HG03575 (cell line): Measurements from ENCODE around the gene CA12.

Experiments
- ATAC-seq: cut with Tn5 transposase; IDR thresholded peaks from one replicate; pipeline ENCODE4 v1.9.1; 2021; ENCODE audit not compliant: unreplicated experiment, insufficient number of reproducible peaks, low FRiP score; ENCODE audit errors: extremely low read depth

Gene CA12

GRCh38 chr15:63292771-63293170, 88.9 kb downstream of the CA12 start:
- no peak for ATAC-seq

- ATAC-seq, result no peak
Measured at GRCh38 chr15:63292241-63292640, 89.4 kb downstream of the CA12 start.

GRCh38 chr15:63291507-63291906, 90.1 kb downstream of the CA12 start:
- ATAC-seq, result no peak

DNA sequence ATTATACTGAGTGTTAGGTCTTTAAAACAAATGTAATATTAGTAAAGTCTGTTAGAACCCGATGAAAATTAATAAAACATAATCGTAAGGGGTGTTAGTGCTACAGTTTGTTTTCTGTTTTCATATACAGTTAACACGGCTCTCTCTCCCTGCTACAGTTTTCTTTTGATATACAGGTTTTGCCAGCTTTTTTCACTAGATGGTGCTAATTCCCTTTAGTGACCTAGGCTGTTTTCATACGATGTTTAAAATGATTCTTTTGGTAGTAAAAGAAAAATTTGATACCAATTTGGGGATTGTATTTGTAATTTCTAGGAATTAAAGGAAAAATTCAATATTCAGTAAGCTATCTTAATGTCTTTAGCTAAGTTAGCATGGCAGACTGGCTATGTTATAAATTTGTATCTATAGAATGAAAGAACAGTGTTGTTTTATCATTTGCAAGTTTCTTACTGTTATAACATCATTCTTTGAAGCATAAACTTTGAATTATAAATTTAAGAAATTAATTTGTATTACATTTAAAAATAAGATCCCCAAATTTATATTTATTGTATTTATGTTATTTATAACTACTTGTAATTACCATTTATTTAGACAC, 92.8 kb downstream of the CA12 start:
- no peak for ATAC-seq

DNA sequence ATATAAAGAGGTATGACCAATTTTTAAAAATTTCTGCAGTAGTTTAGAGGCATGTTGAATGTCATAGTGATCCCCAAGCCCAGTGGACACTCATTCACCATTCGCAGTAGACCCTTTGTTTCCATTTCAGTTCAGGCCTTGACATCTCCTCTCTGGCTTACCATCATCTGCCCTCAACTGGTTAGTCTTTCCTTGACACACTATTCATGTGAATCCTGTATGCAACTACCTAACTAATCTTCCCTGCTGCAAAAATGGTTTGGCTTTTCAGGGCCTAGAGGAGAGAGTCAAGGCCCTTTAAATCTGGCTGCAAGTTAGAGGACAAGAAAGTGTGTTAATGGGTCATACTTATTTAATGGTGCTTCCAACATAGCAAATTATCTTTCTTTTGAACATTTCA, 93.3 kb downstream of the CA12 start:
- no peak for ATAC-seq

GRCh38 chr15:63287109-63287508, 94.5 kb downstream of the CA12 start:
- no peak for ATAC-seq

DNA sequence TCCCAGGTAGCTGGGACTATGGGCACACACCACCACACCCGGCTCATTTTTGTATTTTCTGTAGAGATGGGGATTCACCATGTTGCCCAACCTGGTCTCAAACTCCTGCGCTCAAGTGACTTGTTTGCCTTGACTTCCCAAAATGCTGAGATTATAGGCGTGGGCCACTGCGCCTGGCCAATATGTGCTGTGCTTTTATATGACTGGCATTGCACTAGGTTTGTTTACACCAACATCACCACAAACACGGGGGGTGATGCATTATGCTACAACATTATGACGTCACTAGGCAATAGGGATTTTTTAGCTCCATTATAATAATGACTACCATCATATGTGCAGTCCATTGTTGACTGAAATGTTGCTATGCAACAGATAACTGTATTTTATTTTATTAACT, 97.3 kb downstream of the CA12 start:
- no peak for ATAC-seq

GRCh38 chr15:63283126-63283525, 98.5 kb downstream of the CA12 start:
- ATAC-seq, result no peak

DNA sequence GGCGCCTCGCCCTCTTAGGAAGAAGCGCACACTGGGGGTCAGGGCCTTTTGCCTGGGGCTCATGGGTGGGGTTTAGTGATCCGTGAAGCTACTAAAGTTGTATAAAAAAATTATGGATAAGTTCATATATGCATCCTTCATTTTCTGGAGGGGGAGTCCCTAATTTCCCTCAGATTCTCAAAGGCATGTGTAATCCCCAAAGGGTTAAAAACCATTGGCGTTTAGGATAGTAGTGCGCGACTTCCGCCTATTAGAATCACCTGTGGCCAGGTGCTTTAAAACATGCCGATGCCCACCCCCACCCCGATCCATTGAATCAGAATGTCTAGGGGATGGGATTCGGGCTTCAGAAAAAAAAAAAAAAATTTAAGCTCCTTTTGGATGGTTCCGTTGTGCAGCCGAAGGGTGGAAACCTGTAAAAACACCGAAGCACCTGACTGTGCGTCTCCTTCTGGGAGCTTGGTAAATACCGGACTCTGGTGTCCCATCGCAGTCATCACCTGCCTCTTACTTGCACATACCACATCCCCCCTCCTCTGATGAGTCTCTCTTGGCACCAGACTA, 103.7 kb downstream of the CA12 start:
- ATAC-seq, result no peak

- ATAC-seq, result no peak
Measured at GRCh38 chr15:63277038-63277892, 104.4 kb downstream of the CA12 start, which contains the start of gene APH1B. APH1B (plus strand) TSS chr15:63277605; CDS start chr15:63277624, 19 bp downstream.

GRCh38 chr15:63276342-63277037, 105.2 kb downstream of the CA12 start:
- no peak for ATAC-seq

DNA sequence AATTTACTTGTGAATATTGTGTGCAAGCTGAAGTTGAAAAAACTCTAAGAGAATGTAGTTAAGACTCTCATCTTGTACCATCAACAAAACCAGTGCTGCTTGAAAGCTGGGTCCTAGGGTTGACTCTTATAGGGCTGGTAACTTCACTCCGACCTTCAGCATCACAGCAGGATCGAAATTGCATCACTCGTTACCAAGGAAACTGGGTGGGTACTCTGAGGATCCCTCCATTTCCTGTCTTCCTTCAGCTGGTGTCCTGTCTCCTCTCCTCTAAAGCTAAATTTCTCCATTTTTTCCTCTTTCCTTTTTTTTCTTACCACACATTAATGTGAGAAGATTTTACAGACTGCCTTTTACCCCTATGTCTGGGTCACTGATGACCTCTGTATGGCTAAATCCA, 107.2 kb downstream of the CA12 start:
- no peak for ATAC-seq
